GM18526 (cell line): Measurements from ENCODE around the gene PARN.

Source experiments
- POLR2A ChIP-seq: IDR thresholded peaks from 3 replicates; pipeline ENCODE4 v1.6.1; 2011; ENCODE audit not compliant: insufficient read length; ENCODE audit errors: extremely low read depth

The PARN gene

DNA sequence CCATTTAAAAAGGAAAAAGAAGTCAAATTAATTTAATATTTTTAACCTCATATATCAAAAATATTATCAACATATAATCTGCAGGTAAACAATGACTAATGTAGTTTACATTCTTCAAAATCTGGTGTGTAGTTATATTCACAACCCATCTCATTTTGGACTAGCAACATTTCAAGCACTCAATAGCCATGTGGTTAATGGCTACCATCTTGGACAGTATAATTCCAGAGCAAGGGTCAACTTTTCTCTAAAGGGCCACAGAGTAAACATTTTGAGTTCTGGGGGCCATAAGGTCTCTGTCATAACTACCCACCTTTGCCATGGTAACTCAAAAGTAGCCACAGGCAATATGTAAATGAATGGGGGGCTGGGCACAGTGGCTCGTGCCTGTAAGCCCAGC lies 153.9 kb downstream of the PARN start:
- TF ChIP-seq POLR2A: no peak

DNA sequence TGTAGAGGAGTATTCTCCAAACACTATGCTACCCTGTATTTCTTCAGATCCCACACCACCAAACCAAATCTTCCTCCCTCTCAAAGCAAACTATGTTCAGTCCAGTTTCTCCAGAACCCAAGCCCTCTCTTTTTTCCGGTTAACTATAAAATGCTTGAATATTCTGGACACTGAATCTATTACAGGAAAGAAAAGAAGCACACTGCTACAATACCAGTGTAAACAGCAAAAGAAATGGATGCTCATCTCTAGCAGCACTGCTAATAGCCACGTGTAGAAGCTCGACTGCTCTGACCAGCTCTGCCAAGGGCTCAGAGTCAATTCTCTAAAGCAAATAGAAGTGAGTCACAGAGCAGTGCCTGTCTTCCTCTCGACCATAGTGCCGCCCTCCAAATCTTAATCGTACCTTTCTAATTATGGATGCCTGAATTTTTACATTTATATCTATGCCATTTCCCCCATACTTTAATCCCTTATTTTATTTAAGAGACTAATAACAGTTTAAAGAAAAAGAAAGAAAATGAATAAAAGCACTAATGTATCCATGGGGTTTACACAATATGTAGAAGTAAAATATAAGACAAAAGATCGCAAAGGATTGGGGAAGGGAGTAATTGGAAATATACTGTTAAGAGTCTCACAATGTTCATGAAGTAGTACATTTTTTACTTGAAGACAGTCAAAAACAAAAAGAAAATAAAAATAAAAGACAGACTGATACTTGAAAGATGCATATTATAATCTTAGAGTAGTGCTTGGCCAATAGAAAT lies 154.5 kb downstream of the PARN start:
- no peak for TF ChIP-seq POLR2A

- TF ChIP-seq POLR2A: no peak
Observed at GRCh38 chr16:14473488-14473887, 156.6 kb downstream of the PARN start.

DNA sequence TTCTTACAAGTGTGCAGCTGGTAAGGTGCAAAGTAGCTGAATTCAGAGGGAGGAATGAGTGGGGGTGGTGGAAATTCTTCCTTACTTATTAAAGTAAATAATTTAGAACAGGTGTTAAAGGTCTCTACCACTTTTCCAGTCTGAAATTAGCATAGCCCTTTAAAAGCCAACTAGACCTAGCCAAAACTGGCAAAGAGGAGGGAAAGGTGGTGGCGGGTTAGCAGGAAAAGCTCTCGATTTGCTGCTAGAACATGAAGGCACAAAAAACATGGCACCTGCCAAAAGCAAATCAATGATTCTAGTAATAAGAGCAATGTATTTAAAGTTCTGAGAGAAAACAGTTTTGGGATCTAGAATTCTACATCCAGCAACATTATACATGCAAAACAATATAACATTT lies 157.7 kb downstream of the PARN start:
- no peak for TF ChIP-seq POLR2A

GRCh38 chr16:14470788-14471187 lies 159.3 kb downstream of the PARN start:
- TF ChIP-seq POLR2A: no peak

- TF ChIP-seq POLR2A: no peak
Observed at GRCh38 chr16:14465799-14466198, 164.3 kb downstream of the PARN start.

DNA sequence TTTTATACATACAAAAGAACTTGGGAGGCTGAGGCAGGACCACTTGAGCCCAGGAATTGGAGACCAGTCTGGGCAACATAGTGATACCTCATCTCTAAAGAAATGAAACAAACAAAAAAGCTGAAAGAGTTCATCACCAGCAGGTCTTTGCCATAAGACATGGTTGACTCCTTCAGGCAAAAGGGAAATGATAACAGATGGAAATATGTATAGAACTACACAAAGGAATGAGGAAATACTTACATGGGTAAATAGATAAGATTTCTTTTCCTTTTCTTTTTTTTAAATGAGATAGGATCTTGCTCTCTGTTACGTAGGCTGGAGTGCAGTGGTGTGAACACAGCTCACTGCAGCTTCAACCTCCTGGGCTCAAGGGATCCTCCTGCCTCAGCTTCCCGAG lies 165.3 kb downstream of the PARN start:
- TF ChIP-seq POLR2A: no peak

- no peak for TF ChIP-seq POLR2A
Observed at GRCh38 chr16:14464192-14464591, 165.9 kb downstream of the PARN start.

GRCh38 chr16:14462811-14463210 lies 167.2 kb downstream of the PARN start:
- no peak for TF ChIP-seq POLR2A

DNA sequence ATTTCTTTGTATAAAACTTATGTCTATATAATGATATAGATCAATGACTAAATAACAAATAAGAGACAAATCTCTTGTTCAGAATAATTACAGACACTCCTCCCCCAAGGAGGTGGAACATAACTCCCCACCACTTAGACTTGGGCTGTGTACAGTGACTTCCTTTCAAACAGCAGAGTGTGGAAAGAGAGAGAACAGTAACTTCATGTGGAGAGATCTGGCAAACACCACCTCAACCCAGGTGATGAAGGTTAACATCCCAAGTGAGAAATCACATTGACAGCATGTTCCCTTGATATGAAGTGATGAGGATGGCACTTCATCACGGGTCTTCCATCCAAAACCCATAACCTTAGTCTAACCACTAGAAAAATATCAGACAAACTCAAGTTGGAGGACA lies 169.3 kb downstream of the PARN start:
- no peak for TF ChIP-seq POLR2A

DNA sequence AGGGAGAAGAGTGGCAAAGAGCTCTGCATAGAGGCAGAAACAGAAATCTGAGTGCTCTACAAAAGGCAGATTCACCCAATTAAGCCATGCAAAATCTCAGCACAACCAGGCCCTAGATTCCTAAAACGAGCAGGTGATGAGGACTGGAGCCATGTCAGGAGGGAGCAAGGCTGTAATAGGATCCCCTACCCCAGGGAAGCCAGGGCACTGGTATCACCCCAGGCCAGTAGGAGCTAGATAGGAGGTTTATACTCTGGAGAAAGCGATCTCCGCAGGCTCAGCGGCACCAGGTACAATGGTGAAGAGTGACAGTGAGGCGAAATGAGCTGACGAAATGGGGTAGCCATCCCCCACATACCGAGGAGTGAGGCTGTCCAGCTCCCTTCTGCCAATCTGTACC lies 171.5 kb downstream of the PARN start:
- TF ChIP-seq POLR2A: no peak

DNA sequence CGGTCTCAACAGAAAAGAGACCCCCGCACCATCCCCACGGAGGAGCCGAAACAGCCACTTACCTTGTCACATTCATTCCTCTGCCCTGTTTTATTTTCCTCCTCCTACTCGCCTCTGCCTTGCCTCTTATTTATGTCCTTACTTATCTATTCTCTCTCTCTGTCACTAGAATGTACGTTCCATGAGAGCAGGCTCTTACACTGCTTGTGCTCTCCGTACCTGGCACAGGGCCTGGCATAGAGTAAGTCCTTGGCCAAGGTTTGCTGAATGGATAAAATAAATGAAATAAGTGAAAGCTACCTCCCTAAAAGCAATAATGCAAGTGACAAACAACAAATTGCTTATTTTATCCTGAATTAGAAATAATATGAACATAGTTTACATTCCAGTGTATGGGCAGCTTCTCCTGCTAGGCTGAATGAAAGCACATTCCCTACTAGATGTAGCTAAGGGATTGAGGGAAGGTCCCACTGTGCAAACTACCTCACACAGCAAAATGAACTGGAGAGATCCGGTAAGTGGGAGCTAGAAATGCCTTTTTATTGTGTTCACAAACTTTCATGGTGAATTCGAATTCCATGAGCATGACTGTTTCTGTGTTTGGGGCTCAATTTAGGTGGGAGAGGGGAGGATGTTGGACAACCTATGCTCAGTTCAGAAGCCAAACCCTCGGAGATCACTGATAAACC lies 173.1 kb downstream of the PARN start:
- TF ChIP-seq POLR2A: no peak

DNA sequence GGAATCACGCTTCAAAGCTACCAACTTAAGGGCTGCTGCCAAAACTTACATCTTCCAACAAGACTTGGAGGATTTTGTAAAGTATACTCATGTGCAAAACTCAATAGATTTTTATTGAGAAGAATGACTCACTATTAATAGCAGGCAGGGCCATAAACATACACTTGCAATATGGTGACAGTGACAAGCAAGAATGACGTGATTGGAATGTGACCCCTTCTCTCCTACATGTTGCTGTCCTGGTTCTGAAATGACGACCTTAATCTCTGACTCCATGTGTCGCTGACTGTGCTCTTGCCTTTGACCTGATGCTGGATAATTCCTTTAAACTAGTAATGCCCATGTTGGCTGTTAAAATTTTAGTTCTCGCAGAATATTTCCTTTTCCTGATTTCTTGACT lies 174.5 kb downstream of the PARN start:
- no peak for TF ChIP-seq POLR2A

DNA sequence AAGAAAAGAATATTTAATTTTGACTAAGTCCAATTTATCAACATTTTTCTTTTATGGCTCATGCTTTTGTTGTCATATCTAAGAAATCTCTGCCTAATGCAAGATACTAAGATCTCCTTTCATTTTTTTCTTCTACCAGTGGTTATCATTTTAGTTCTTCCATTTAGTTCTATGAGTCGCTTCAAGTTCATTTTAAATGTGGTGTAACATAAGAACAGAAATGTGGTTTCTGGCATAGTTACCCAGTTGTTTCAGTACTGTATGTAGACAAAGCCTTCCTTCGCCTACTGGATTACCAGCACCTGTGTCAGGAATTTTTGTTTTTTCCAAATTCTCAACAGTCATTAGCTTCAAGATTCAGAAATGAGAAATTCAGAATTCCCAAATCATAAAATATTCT lies 175.7 kb downstream of the PARN start:
- no peak for TF ChIP-seq POLR2A

GRCh38 chr16:14452066-14452465 lies 178.0 kb downstream of the PARN start:
- no peak for TF ChIP-seq POLR2A

- no peak for TF ChIP-seq POLR2A
Observed at GRCh38 chr16:14450846-14451245, 179.2 kb downstream of the PARN start.
